Measurements from ENCODE around the gene PTPRG. TPM values are rescaled to one million over a fixed set of nuclear protein-coding genes. Genes with fewer than 3 reads are reported as not detected.
A peak's percentile ranks its signal among the peaks of the same experiment; 100 is the strongest.

PTPRG gene
- total and polyA plus RNA-seq, 2 experiments from 2014 or later, result 15.2 to 45.7 TPM

DNA sequence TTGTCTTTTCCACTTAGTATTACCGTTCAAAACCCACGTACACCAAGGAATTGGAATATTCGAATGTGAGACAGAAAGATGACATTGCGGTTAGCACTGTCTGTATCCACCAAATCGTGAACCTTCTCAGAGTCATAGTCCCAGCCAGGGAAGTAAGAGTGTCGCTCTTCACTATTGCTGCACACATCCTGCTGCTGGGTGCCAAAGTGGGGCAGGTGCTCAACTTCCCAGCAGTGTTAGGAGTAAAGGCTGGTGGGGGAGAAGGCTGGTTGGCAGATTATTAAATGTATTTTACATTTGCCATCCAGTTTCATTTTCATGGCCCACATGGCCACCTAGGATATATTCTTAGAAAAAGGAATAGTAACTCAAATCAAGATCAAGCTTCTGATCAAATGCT is 65.1 kb downstream of the PTPRG start:
- Histone ChIP-seq H3K4me3 (no peak overlapping the region), H3K9me3 (ENCODE audit: low read depth) (no peaks in the 10 kb centered on the region), H3K27me3 (no peaks in the 10 kb centered on the region), H3K27ac (no peak overlapping the region), H3K36me3 (no peaks in the 10 kb centered on the region), H3K4me1 (ENCODE audit: low read depth) (peaks cover 4% of the 10 kb centered on the region)
- DNase-seq (ENCODE audit: low read depth in 1 of 2, low spot score in 1 of 2), result no peak
- no peak for TF ChIP-seq CTCF (IDR thresholded peaks at IDR 0.05; ENCODE audit: low read depth, low read length)

DNA sequence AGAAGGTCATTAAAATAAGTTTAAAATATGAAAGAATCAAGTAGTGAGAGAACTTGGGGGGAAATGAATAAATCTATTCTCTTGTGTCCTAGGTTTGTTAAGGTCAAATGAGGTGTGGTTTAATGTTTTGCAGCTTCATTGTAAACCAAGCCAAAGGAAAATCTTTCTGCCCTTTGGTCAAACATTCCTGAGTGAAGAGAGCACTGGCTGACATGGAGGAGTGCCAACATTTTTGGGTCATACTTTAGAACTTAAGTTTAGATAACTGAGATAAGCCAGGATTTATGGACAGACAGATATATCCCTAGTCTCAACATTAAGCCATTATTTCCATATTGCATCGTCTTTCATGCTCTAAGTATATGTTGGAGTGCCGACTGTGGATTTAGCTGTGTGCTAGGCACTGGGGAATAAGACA is 66.4 kb downstream of the PTPRG start:
- Histone ChIP-seq H3K27ac (no peak overlapping the region), H3K9me3 (ENCODE audit: low read depth) (no peaks in the 10 kb centered on the region), H3K27me3 (no peaks in the 10 kb centered on the region), H3K4me3 (no peak overlapping the region), H3K36me3 (no peaks in the 10 kb centered on the region), H3K4me1 (ENCODE audit: low read depth) (peaks cover 4% of the 10 kb centered on the region)
- TF ChIP-seq CTCF (IDR thresholded peaks at IDR 0.05; ENCODE audit: low read depth, low read length), result no peak
- peak in 1 of 2 donors; percentile 84 for DNase-seq (ENCODE audit: low read depth in 1 of 2, low spot score in 1 of 2)

GRCh38 chr3:61628636-61629035 is 67.3 kb downstream of the PTPRG start:
- DNase-seq (ENCODE audit: low read depth in 1 of 2, low spot score in 1 of 2), result no peak
- H3K36me3 ChIP-seq, result no peaks in the 10 kb centered on the region
- H3K27ac ChIP-seq, result no peak overlapping the region
- TF ChIP-seq CTCF (IDR thresholded peaks at IDR 0.05; ENCODE audit: low read depth, low read length), result no peak
- no peaks in the 10 kb centered on the region for H3K9me3 ChIP-seq (ENCODE audit: low read depth)
- peaks cover 4% of the 10 kb centered on the region for H3K4me1 ChIP-seq (ENCODE audit: low read depth)
- H3K4me3 ChIP-seq, result no peak overlapping the region
- H3K27me3 ChIP-seq, result no peaks in the 10 kb centered on the region

GRCh38 chr3:61629442-61629841 is 68.1 kb downstream of the PTPRG start:
- Histone ChIP-seq H3K27ac (no peak overlapping the region), H3K4me3 (no peak overlapping the region), H3K9me3 (ENCODE audit: low read depth) (no peaks in the 10 kb centered on the region), H3K4me1 (ENCODE audit: low read depth) (peaks cover 7% of the 10 kb centered on the region), H3K27me3 (no peaks in the 10 kb centered on the region), H3K36me3 (no peaks in the 10 kb centered on the region)
- DNase-seq (ENCODE audit: low read depth in 1 of 2, low spot score in 1 of 2), result no peak
- TF ChIP-seq CTCF (IDR thresholded peaks at IDR 0.05; ENCODE audit: low read depth, low read length), result no peak

- no peaks in the 10 kb centered on the region for H3K36me3 ChIP-seq
- DNase-seq (ENCODE audit: low read depth in 1 of 2, low spot score in 1 of 2), result no peak
- peaks cover 21% of the 10 kb centered on the region for H3K4me1 ChIP-seq (ENCODE audit: low read depth)
- no peak for TF ChIP-seq CTCF (IDR thresholded peaks at IDR 0.05; ENCODE audit: low read depth, low read length)
- no peak overlapping the region for H3K4me3 ChIP-seq
- H3K9me3 ChIP-seq (ENCODE audit: low read depth), result no peaks in the 10 kb centered on the region
- H3K27ac ChIP-seq, result no peak overlapping the region
- no peaks in the 10 kb centered on the region for H3K27me3 ChIP-seq
Observed at GRCh38 chr3:61631108-61631769, 69.9 kb downstream of the PTPRG start.
